ENCODE measurements around the gene LYSMD1. TPM values are rescaled to one million over a fixed set of nuclear protein-coding genes. Genes with fewer than 3 reads are reported as not detected.
"Not testable (repeated sequence)": the region's sequence is repeated elsewhere in the genome, so short reads cannot be mapped to it uniquely, and the experiment has no call there.

LYSMD1 gene
- total RNA-seq, result 16.4 TPM

GRCh38 chr1:151165738-151166504, at the start of gene LYSMD1, which contains the start of gene SCNM1:
Gene LYSMD1 (minus strand): TSS chr1:151165902. CDS start chr1:151165258, 644 bp downstream.
Gene SCNM1 (plus strand): TSS chr1:151166144. CDS start chr1:151166153, 9 bp downstream.
- DNase-seq, result peak; percentile 96

GRCh38 chr1:151213560-151213959, 47.9 kb upstream of the LYSMD1 start:
- DNase-seq, result no peak

- DNase-seq, result no peak
These were observed 46.4 kb upstream of the LYSMD1 start for GRCh38 chr1:151211972-151212705.

GRCh38 chr1:151210830-151211229, 45.1 kb upstream of the LYSMD1 start:
- no peak for DNase-seq

- DNase-seq, result not testable (repeated sequence)
These were observed 39.8 kb upstream of the LYSMD1 start for GRCh38 chr1:151205381-151205965.

- peak; percentile 19 for DNase-seq
These were observed 34.3 kb upstream of the LYSMD1 start for GRCh38 chr1:151199873-151200581.

GRCh38 chr1:151198254-151199127, 32.8 kb upstream of the LYSMD1 start, which contains the start of gene PIP5K1A:
Gene PIP5K1A (plus strand): TSS chr1:151198552. CDS start chr1:151198997, 445 bp downstream.
- DNase-seq, result peak; percentile 95

GRCh38 chr1:151197863-151198253, 32.2 kb upstream of the LYSMD1 start:
- DNase-seq, result no peak

- peak; percentile 9 for DNase-seq
These were observed 30.6 kb upstream of the LYSMD1 start for GRCh38 chr1:151196292-151196800.

- peak; percentile 4 for DNase-seq
These were observed 29.3 kb upstream of the LYSMD1 start for GRCh38 chr1:151194894-151195594.

GRCh38 chr1:151193856-151194255, 28.2 kb upstream of the LYSMD1 start:
- no peak for DNase-seq

- DNase-seq, result no peak
These were observed 27.6 kb upstream of the LYSMD1 start for GRCh38 chr1:151193304-151193703.

GRCh38 chr1:151192047-151192446, 26.3 kb upstream of the LYSMD1 start:
- DNase-seq, result no peak

GRCh38 chr1:151189637-151190445, 24.1 kb upstream of the LYSMD1 start, which contains the start of gene VPS72:
Gene VPS72 (minus strand): TSS chr1:151190197. CDS start chr1:151190121, 76 bp downstream.
- DNase-seq, result peak; percentile 84

GRCh38 chr1:151188667-151189066, 23.0 kb upstream of the LYSMD1 start:
- DNase-seq, result not testable (repeated sequence)

GRCh38 chr1:151187205-151187604, 21.5 kb upstream of the LYSMD1 start:
- no peak for DNase-seq

- no peak for DNase-seq
These were observed 18.5 kb upstream of the LYSMD1 start for GRCh38 chr1:151184211-151184610.

- DNase-seq, result no peak
These were observed 10.9 kb upstream of the LYSMD1 start for GRCh38 chr1:151176514-151177045.

GRCh38 chr1:151175863-151176262, 10.2 kb upstream of the LYSMD1 start, which contains the start of gene TMOD4:
Gene TMOD4 (minus strand): TSS chr1:151175981. CDS start chr1:151174875, 1,106 bp downstream.
- DNase-seq, result no peak
